Astrocyte (in vitro differentiated cells and primary cell): ENCODE data around the gene LYPD3.

Experiments
- EZH2 ChIP-seq: IDR thresholded peaks from 2 replicates; pipeline ENCODE4 v1.6.1; 2012; ENCODE audit warnings: mild to moderate bottlenecking, low read length, inconsistent platforms; ENCODE audit not compliant: insufficient read depth
- TF ChIP-seq, protein P1 (sequence below): IDR thresholded peaks from 2 replicates; pipeline ENCODE4 v1.5.1; 2011; ENCODE audit warnings: low read depth, mild to moderate bottlenecking, inconsistent platforms, low read length, moderate library complexity; ENCODE audit not compliant: insufficient read depth

GRCh38 chr19:43501661-43502418 lies 36.4 kb upstream of the LYPD3 start:
- TF ChIP-seq, protein P1, sequence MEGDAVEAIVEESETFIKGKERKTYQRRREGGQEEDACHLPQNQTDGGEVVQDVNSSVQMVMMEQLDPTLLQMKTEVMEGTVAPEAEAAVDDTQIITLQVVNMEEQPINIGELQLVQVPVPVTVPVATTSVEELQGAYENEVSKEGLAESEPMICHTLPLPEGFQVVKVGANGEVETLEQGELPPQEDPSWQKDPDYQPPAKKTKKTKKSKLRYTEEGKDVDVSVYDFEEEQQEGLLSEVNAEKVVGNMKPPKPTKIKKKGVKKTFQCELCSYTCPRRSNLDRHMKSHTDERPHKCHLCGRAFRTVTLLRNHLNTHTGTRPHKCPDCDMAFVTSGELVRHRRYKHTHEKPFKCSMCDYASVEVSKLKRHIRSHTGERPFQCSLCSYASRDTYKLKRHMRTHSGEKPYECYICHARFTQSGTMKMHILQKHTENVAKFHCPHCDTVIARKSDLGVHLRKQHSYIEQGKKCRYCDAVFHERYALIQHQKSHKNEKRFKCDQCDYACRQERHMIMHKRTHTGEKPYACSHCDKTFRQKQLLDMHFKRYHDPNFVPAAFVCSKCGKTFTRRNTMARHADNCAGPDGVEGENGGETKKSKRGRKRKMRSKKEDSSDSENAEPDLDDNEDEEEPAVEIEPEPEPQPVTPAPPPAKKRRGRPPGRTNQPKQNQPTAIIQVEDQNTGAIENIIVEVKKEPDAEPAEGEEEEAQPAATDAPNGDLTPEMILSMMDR, result no peak
- no peak for TF ChIP-seq EZH2
